HS-5 (cell line): ENCODE results near the gene TBL2.
"Not testable (repeated sequence)": the region's sequence is repeated elsewhere in the genome, so short reads cannot be mapped to it uniquely, and the experiment has no call there.

Experiments
- DNase-seq: peaks from one replicate; pipeline ENCODE4 v3.0.0-alpha.2; 2012; ENCODE audit warnings: low read depth

TBL2 gene

GRCh38 chr7:73606801-73607691 is 28.7 kb upstream of the TBL2 start:
- DNase-seq, result no peak

- DNase-seq, result no peak
These were observed 27.3 kb upstream of the TBL2 start for GRCh38 chr7:73605601-73606220.

GRCh38 chr7:73602721-73603651 is 24.6 kb upstream of the TBL2 start:
- no peak for DNase-seq

- no peak for DNase-seq
These were observed 21.5 kb upstream of the TBL2 start for GRCh38 chr7:73599916-73600315.

- DNase-seq, result no peak
These were observed 20.9 kb upstream of the TBL2 start for GRCh38 chr7:73599151-73599882.

GRCh38 chr7:73597978-73598782 is 19.8 kb upstream of the TBL2 start:
- no peak for DNase-seq

- no peak for DNase-seq
These were observed 18.0 kb upstream of the TBL2 start for GRCh38 chr7:73596191-73597065.

GRCh38 chr7:73595358-73595757 is 17.0 kb upstream of the TBL2 start:
- DNase-seq, result no peak

GRCh38 chr7:73593207-73594045 is 15.0 kb upstream of the TBL2 start:
- no peak for DNase-seq

- no peak for DNase-seq
These were observed 8.5 kb upstream of the TBL2 start for GRCh38 chr7:73586911-73587310.

- no peak for DNase-seq
These were observed 6.8 kb upstream of the TBL2 start for GRCh38 chr7:73585196-73585595.

- no peak for DNase-seq
These were observed 4.4 kb upstream of the TBL2 start for GRCh38 chr7:73582664-73583202.

- DNase-seq, result not testable (repeated sequence)
These were observed 2.6 kb upstream of the TBL2 start for GRCh38 chr7:73581006-73581405.

- DNase-seq, result no peak
These were observed 595 bp downstream of the TBL2 start for GRCh38 chr7:73577627-73578341.

GRCh38 chr7:73573791-73574190 is 4.6 kb downstream of the TBL2 start:
- DNase-seq, result no peak

- no peak for DNase-seq
These were observed 5.1 kb downstream of the TBL2 start for GRCh38 chr7:73573276-73573675.

- no peak for DNase-seq
These were observed 5.6 kb downstream of the TBL2 start for GRCh38 chr7:73572767-73573186.

- DNase-seq, result no peak
These were observed 7.4 kb downstream of the TBL2 start for GRCh38 chr7:73570977-73571376.
